SK-N-SH (cell line): ENCODE data around the gene ZNHIT3. TPM values are rescaled to one million over a fixed set of nuclear protein-coding genes. Genes with fewer than 3 reads are reported as not detected.
A peak's percentile ranks its signal among the peaks of the same experiment; 100 is the strongest.

Experiments
- CTCF ChIA-PET: fragments of 300-600, 350-600 bp; formaldehyde crosslinking; extraction: SDS; loops from one replicate; lab custom pipeline; 2021; lab: Yijun Ruan, JAX
- POLR2A ChIA-PET: fragments of 350-600 bp; sonication (Branson Sonifier 250); formaldehyde crosslinking; extraction: SDS; loops from one replicate; lab custom pipeline; 2020; ENCODE audit warnings: antibody characterized with exemption, inconsistent platforms; lab: Yijun Ruan, JAX
- DNase-seq: peaks from one replicate; pipeline ENCODE4 v3.0.0; 2012
- H2AFZ ChIP-seq: fragments of 200-600 bp; sonication (generic); 2 replicates; pipeline ENCODE4 v1.8.1; 2016; ENCODE audit warnings: antibody characterized with exemption, mild to moderate bottlenecking, low read depth
- H3F3A ChIP-seq: fragments of 200-600 bp; sonication (generic); replicated peaks from 2 replicates; pipeline ENCODE3; 2016; ENCODE audit warnings: antibody characterized with exemption, mild to moderate bottlenecking; ENCODE audit not compliant: insufficient read depth
- H3K27ac ChIP-seq, 2 experiments: fragments of 200-500 bp in 1 of 2; fragments of 200-600 bp in 1 of 2; sonication (Bioruptor generic) in 1 of 2; sonication (generic), shearing (Covaris generic) in 1 of 2; 2 replicates each; pipeline versions ENCODE4 v1.5.1 to v1.6.1; 2014 to 2016; ENCODE audit warnings: low read depth in 2 of 2, inconsistent platforms in 1 of 2, low read length in 1 of 2, mild to moderate bottlenecking in 1 of 2, mixed read lengths in 1 of 2
- H3K27me3 ChIP-seq: fragments of 200-600 bp; sonication (generic), shearing (Covaris generic); 2 replicates; pipeline ENCODE4 v1.6.1; 2016; ENCODE audit warnings: mixed run types; ENCODE audit not compliant: insufficient read depth
- H3K36me3 ChIP-seq, 2 experiments: fragments of 200-500 bp in 1 of 2; fragments of 200-600 bp in 1 of 2; sonication (Bioruptor generic) in 1 of 2; sonication (generic) in 1 of 2; replicated peaks in 1 of 2; 2 replicates each; pipeline versions ENCODE3 to v1.5.1; 2014 to 2016; ENCODE audit warnings: low read length in 1 of 2, mild to moderate bottlenecking in 1 of 2; ENCODE audit not compliant: insufficient read depth in 2 of 2, control insufficient read depth in 1 of 2
- H3K4me1 ChIP-seq, 2 experiments: fragments of 200-500 bp in 1 of 2; fragments of 200-600 bp in 1 of 2; sonication (Bioruptor generic) in 1 of 2; sonication (generic), shearing (Covaris generic) in 1 of 2; 2 replicates each; pipeline versions ENCODE4 v1.5.1 to v1.6.1; 2014 to 2016; ENCODE audit warnings: low read depth in 1 of 2, low read length in 1 of 2, mixed run types in 1 of 2; ENCODE audit not compliant: insufficient read depth in 2 of 2, control insufficient read depth in 1 of 2
- H3K4me2 ChIP-seq: fragments of 200-600 bp; sonication (generic), shearing (Covaris generic); 2 replicates; pipeline ENCODE4 v1.6.1; 2017; ENCODE audit warnings: mixed run types
- H3K4me3 ChIP-seq, 2 experiments: fragments of 200-500 bp in 1 of 2; fragments of 200-600 bp in 1 of 2; sonication (Bioruptor generic) in 1 of 2; sonication (generic), shearing (Covaris generic) in 1 of 2; 2 replicates each; pipeline versions ENCODE4 v1.5.1 to v1.8.1; 2014 to 2016; ENCODE audit warnings: low read depth in 2 of 2, inconsistent platforms in 1 of 2, low read length in 1 of 2, mild to moderate bottlenecking in 1 of 2, mixed read lengths in 1 of 2, moderate library complexity in 1 of 2
- H3K79me2 ChIP-seq: fragments of 200-600 bp; sonication (generic); 2 replicates; pipeline ENCODE4 v1.8.1; 2017; ENCODE audit warnings: mild to moderate bottlenecking; ENCODE audit not compliant: insufficient read depth
- H3K9ac ChIP-seq: fragments of 200-600 bp; sonication (generic); 2 replicates; pipeline ENCODE4 v1.6.1; 2017; ENCODE audit warnings: mixed run types
- H3K9me2 ChIP-seq: fragments of 200-600 bp; sonication (generic); 2 replicates; pipeline ENCODE4 v1.6.1; 2017; ENCODE audit warnings: mixed run types
- H3K9me3 ChIP-seq: fragments of 200-600 bp; sonication (generic); 2 replicates; pipeline ENCODE4 v1.6.1; 2017; ENCODE audit warnings: mixed run types, mild to moderate bottlenecking, moderate library complexity
- H4K20me1 ChIP-seq: fragments of 200-600 bp; sonication (generic); 2 replicates; pipeline ENCODE4 v1.6.1; 2017; ENCODE audit warnings: mild to moderate bottlenecking, mixed run types; ENCODE audit not compliant: insufficient read depth
- ELF1 ChIP-seq: IDR thresholded peaks from 2 replicates; pipeline ENCODE4 v1.4.0; 2012
- EP300 ChIP-seq, 2 experiments: IDR thresholded peaks; 2 replicates each; pipeline versions ENCODE4 v1.4.0 to v1.6.1; 2012; ENCODE audit warnings: borderline replicate concordance in 1 of 2, low read depth in 1 of 2, low read length in 1 of 2
- FOXM1 ChIP-seq: IDR thresholded peaks from 2 replicates; pipeline ENCODE4 v1.4.0; 2012; ENCODE audit warnings: low read depth, mild to moderate bottlenecking
- GABPA ChIP-seq: IDR thresholded peaks from 2 replicates; pipeline ENCODE4 v1.4.0; 2012; ENCODE audit warnings: low read depth, mild to moderate bottlenecking
- GATA2 ChIP-seq: sonication (generic); formaldehyde crosslinking; IDR thresholded peaks from 2 replicates; pipeline ENCODE4 v1.5.0; 2020; ENCODE audit warnings: mild to moderate bottlenecking, missing genetic modification reagents
- MXI1 ChIP-seq: IDR thresholded peaks from 2 replicates; pipeline ENCODE4 v1.6.1; 2012; ENCODE audit warnings: mild to moderate bottlenecking, low read depth, low read length, improper control_type of control experiment
- NFIC ChIP-seq: IDR thresholded peaks from 2 replicates; pipeline ENCODE4 v1.4.0; 2012; ENCODE audit warnings: borderline replicate concordance
- RAD21 ChIP-seq: IDR thresholded peaks from 2 replicates; pipeline ENCODE4 v1.6.1; 2012; ENCODE audit warnings: mild to moderate bottlenecking, low read length
- RCOR1 ChIP-seq: fragments of 150-350 bp; IDR thresholded peaks from 2 replicates; pipeline ENCODE4 v1.6.1; 2017; ENCODE audit warnings: antibody characterized with exemption, low read length
- RXRA ChIP-seq: IDR thresholded peaks from 2 replicates; pipeline ENCODE4 v1.4.0; 2012; ENCODE audit warnings: low read depth, mild to moderate bottlenecking, borderline replicate concordance
- TCF12 ChIP-seq: IDR thresholded peaks from 2 replicates; pipeline ENCODE4 v1.4.0; 2012
- TEAD4 ChIP-seq: IDR thresholded peaks from 2 replicates; pipeline ENCODE4 v1.4.0; 2012; ENCODE audit warnings: mild to moderate bottlenecking, borderline replicate concordance; ENCODE audit not compliant: insufficient read depth
- WGBS: methylation state at CpG from one replicate; pipeline ENCODE4 v1.1.6; 2017; ENCODE audit warnings: low lambda C conversion rate; 5-methylcytosine and 5-hydroxymethylcytosine counted together
- polyA plus RNA-seq, 3 experiments: library from polyadenylated mRNA; depleted of rRNA; stranded (reverse); fragments of >200 nt; gene quantifications; 2 replicates each; pipeline ENCODE4 v1.2.3, GENCODE V29; 2012
- TF ChIP-seq, protein P1 (sequence below): IDR thresholded peaks from 2 replicates; pipeline ENCODE4 v1.4.0; 2012; ENCODE audit warnings: low read depth, borderline replicate concordance
- TF ChIP-seq, protein P2 (sequence below): IDR thresholded peaks from 2 replicates; pipeline ENCODE4 v1.4.0; 2012; ENCODE audit warnings: low read depth, borderline replicate concordance
- TF ChIP-seq, protein P3 (sequence below): IDR thresholded peaks from 2 replicates; pipeline ENCODE4 v1.4.0; 2012; ENCODE audit warnings: low read depth

ZNHIT3 gene
- polyA plus RNA-seq, 1 of the 3 experiments (the other 2 are of a cell fraction), result 59.9 TPM

DNA sequence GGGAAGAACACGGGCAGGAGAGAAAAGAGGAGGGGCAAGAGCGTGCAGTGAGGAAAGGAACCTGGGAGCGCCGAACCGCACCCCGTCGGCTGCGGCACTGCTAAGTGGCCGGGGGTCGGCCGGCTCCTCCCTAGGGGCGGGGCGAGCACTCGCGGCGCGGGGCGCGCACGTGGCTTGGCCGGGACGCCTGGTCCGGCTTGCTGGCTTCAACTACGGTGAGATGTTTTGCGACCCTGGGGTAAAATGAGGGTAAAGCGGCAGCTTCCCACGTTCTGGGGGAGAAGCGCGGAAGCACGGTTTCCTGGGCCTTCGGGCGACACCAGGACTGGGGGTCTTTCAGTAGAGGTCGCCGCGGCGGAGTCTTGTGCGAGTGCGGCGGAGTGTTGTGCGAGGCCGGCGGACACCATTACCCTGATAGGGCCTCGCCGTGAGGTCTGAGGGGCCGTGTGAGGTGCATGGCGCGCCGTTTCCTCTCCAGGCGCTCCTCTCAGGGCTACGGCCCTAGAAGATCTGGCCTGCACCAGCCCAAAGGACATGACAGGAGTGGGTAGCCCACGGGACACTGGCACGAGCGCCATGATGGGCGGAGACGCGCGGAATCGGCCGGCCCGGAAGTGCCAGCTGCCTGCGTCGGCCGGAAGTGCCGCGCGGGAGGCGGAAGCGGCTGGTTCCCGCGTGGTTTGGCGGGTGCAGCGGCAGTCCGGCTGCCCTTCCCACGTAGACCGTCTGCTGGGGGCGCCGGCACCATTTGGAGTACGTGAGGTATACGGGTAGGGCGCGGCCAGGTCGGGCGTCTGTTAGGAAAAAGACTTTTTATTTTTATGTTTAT, 48.6 kb downstream of the ZNHIT3 start, which contains the start of the genes MYO19 and PIGW (continued):
- TF ChIP-seq, protein P1, sequence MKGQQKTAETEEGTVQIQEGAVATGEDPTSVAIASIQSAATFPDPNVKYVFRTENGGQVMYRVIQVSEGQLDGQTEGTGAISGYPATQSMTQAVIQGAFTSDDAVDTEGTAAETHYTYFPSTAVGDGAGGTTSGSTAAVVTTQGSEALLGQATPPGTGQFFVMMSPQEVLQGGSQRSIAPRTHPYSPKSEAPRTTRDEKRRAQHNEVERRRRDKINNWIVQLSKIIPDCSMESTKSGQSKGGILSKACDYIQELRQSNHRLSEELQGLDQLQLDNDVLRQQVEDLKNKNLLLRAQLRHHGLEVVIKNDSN, result peak; percentile 64
- TF ChIP-seq TEAD4 (0 out of 2 replicates have a peak, but pooled peaks have one; percentile 22), FOXM1 (no peak), GABPA (peak; percentile 93), RAD21 (no peak), TCF12 (peak; percentile 5; the same call in 1 of the 2 replicates), GATA2 (CRISPR knock-in tag) (no peak), NFIC (no peak), ELF1 (peak; percentile 95), EP300 (IDR thresholded peaks at IDR 0.05; ENCODE audit: borderline replicate concordance in 1 of 2, low read depth in 1 of 2, low read length in 1 of 2) (0 out of 4 replicates have a peak, but pooled peaks of 1 of the 2 experiments have one; percentile 6), RCOR1 (no peak; the same call in 1 of the 2 replicates), MXI1 (peak; percentile 99), RXRA (peak; percentile 4; the same call in 1 of the 2 replicates)
- TF ChIP-seq, protein P2, sequence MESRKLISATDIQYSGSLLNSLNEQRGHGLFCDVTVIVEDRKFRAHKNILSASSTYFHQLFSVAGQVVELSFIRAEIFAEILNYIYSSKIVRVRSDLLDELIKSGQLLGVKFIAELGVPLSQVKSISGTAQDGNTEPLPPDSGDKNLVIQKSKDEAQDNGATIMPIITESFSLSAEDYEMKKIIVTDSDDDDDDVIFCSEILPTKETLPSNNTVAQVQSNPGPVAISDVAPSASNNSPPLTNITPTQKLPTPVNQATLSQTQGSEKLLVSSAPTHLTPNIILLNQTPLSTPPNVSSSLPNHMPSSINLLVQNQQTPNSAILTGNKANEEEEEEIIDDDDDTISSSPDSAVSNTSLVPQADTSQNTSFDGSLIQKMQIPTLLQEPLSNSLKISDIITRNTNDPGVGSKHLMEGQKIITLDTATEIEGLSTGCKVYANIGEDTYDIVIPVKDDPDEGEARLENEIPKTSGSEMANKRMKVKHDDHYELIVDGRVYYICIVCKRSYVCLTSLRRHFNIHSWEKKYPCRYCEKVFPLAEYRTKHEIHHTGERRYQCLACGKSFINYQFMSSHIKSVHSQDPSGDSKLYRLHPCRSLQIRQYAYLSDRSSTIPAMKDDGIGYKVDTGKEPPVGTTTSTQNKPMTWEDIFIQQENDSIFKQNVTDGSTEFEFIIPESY, result peak; percentile 98
- TF ChIP-seq, protein P3, sequence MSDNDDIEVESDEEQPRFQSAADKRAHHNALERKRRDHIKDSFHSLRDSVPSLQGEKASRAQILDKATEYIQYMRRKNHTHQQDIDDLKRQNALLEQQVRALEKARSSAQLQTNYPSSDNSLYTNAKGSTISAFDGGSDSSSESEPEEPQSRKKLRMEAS, result peak; percentile 97

DNA sequence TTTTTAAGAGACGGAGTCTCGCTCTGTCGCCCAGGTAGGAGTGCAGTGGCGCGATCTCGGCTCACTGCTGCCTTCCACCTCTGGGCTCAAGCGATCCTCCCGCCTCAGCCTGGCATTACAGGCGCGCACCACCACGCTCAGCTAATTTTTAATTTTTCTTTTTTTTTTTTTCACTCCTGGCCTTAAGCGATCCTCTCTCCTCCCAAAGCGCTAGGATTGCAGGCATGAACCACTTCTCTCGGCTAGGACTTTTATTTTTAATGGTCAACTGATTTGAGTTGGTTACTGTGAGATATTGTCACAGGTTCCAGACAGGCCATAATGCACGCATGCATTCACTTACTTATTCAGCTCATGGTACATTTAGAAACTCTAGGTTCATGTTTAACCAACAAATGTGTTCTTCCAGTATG, 49.2 kb downstream of the ZNHIT3 start:
- Histone ChIP-seq H3K9ac (peak overlapping the region; percentile 96; the same call in 1 of the 2 replicates), H3K36me3 (peaks cover 40 to 41% of the 10 kb centered on the region in 2 experiments), H3K4me3 (peak overlapping the region; percentile 87 to 88), H3F3A (peaks cover 24% of the 10 kb centered on the region), H2AFZ (peak overlapping the region; percentile 97; the same call in 1 of the 2 replicates), H4K20me1 (no peaks in the 10 kb centered on the region), H3K27me3 (no peaks in the 10 kb centered on the region), H3K4me1 (peaks cover 0 to 8% of the 10 kb centered on the region in 2 experiments; a peak in 2 of 4 replicates), H3K79me2 (peaks cover 37% of the 10 kb centered on the region), H3K27ac (peak overlapping the region; percentile 95 to 96), H3K9me2 (no peaks in the 10 kb centered on the region), H3K9me3 (no peaks in the 10 kb centered on the region), H3K4me2 (peak overlapping the region; percentile 100)
- DNase-seq, result no peak
- WGBS, result 5% methylated on average over 15 of the region's 15 CpGs
- POLR2A ChIA-PET, result interaction anchor here (0.6 to 3.2 kb wide), 5 partner anchors 9 to 184 kb away, joined by 3 to 37 read pairs (median 4); partner anchors contain the start of gene GGNBP2
- CTCF ChIA-PET, result interaction anchor here (0.7 to 2.8 kb wide), 7 partner anchors 7 to 512 kb away, joined by 3 to 16 read pairs (median 3); partner anchors contain the start of genes GGNBP2 and MRM1
- TF ChIP-seq RCOR1, result peak; percentile 13; the same call in 1 of the 2 replicates
- no peak for TF ChIP-seq GABPA
